ENCODE data around the gene DMXL2.
"Not testable (repeated sequence)": the region's sequence is repeated elsewhere in the genome, so short reads cannot be mapped to it uniquely, and the experiment has no call there.

The DMXL2 gene

DNA sequence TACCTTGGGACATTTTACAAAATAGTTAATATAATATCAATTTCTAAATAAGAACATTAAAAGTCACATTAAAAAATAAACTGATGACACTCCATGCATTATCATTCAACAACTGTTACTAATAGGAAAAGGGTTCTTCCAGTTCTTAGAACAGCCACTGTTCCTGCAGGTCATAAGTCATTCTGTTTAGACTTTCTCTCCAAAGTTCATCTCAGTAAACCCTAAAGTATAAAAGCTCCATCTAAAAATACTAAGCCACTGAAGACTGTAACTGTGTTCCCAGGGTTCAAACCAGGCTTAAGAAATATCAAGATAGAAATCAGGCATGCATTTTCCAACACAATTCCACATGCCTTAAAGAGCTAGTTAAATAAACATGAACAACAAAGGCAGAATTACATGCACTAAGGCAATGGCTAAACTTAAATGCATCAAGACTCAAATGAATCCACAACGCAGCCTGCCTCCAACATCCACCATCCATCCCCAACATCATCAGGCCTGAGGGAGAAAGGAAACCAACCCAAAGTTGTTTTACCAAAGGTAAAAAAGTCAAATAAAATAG is 46.2 kb downstream of the DMXL2 start:
- DNase-seq = no peak

- DNase-seq = no peak
These were observed 46.8 kb downstream of the DMXL2 start for GRCh38 chr15:51575775-51576174.

DNA sequence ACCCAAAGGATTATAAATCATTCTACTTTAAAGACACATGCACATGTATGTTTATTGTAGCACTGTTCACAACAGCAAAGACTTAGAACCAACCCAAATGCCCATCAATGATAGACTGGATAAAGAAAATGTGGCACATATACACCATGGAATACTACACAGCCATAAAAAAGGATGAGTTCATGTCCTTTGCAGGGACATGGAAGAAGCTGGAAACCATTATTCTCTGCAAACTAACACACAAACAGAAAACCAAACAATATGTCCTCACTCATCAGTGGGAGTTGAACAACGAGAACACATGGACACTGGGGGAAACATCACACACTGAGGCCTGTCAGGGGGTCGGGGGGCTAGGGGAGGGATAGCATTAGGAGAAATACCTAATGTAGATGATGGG is 49.2 kb downstream of the DMXL2 start:
- DNase-seq = not testable (repeated sequence)

- not testable (repeated sequence) for DNase-seq
These were observed 53.4 kb downstream of the DMXL2 start for GRCh38 chr15:51568939-51569784.

GRCh38 chr15:51561271-51561670 is 61.3 kb downstream of the DMXL2 start:
- DNase-seq = no peak

GRCh38 chr15:51558876-51559275 is 63.7 kb downstream of the DMXL2 start:
- no peak for DNase-seq

DNA sequence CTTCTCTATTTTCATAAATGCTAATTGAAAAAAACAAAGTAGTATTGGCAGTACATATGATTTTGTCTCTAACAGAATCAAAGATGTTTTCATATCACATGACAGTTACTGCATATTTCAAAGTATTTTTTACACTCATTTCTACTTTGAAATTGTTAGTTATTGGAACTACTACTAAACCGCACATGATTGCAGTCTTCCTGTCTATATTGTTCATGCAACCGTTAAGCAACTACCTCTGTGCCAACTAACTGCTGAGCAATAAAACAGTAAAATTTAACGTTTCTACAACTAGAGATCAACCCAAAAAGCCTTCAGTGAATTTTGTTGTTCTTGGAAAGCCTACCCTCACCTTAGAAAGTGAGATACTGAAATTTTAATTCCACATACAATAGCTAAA is 64.2 kb downstream of the DMXL2 start:
- DNase-seq = no peak

GRCh38 chr15:51550841-51551240 is 71.7 kb downstream of the DMXL2 start:
- DNase-seq = no peak

- no peak for DNase-seq
These were observed 74.9 kb downstream of the DMXL2 start for GRCh38 chr15:51547656-51548055.

DNA sequence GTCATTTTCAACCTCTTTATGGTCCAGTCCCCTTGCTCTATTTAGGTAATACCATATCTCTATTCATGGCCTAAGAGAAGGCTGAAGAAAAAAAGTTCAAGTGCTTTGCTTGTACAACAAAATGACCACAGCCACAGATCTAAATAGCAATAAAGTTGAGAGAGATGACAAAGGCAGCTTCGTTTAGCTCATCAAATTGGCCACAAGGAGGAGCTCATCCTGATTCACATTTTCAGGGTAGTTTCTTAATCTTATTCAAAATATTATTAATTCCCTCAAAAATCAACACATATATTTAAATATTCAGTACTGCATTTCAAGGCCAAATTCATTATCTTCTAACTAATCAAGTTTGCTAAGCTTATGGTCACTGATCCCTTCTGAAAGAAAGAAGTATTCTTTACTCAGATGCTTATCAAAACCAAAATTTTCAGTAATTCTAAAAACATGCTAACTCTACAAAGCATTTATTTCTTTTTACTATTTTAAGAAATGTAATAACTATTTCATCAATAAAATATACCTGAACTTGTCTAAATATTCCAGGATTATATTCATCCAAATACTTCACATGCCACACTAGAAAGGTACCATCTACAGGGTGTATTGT is 85.5 kb downstream of the DMXL2 start:
- DNase-seq = no peak

GRCh38 chr15:51533672-51534398 is 88.7 kb downstream of the DMXL2 start:
- DNase-seq = no peak

- DNase-seq = no peak
These were observed 95.6 kb downstream of the DMXL2 start for GRCh38 chr15:51526955-51527354.

- no peak for DNase-seq
These were observed 98.2 kb downstream of the DMXL2 start for GRCh38 chr15:51524376-51524775.

DNA sequence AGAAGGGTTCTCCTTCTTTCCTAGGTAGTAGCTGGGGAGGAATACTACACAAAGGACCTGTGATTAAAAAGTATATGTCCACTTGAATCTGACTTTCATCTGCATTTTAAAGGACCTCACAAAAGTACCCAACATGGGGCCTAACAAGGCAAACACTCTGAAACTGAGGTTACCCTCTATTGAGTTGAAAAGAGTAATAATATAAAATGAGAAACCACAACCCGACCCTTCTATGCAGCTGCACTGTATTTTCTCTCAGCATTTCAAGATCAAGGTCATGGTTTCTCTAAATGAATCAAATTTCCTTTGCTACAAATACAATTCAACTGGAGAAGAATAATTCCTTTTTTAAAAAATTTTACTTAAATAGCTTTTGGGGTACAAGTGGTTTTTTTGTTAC is 106.3 kb downstream of the DMXL2 start:
- no peak for DNase-seq

- no peak for DNase-seq
These were observed 117.3 kb downstream of the DMXL2 start for GRCh38 chr15:51505251-51505650.

DNA sequence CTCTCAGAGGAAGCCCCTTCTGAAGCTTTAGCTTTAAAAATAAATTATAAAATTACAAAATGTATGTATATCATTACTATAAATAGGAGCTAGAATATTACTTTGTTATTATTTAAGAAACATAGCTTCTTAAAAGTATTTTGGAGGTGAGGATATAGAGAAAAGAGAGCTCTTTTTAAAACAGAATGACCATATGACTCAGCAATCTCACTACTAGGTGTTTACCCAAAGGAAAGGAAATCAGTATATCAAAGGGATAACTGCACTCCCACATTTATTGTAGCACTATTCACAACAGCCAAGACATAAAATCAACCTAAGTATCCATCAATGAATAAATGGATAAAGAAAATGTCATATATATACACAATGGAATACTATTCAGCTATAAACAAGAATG is 119.6 kb downstream of the DMXL2 start:
- DNase-seq = no peak

DNA sequence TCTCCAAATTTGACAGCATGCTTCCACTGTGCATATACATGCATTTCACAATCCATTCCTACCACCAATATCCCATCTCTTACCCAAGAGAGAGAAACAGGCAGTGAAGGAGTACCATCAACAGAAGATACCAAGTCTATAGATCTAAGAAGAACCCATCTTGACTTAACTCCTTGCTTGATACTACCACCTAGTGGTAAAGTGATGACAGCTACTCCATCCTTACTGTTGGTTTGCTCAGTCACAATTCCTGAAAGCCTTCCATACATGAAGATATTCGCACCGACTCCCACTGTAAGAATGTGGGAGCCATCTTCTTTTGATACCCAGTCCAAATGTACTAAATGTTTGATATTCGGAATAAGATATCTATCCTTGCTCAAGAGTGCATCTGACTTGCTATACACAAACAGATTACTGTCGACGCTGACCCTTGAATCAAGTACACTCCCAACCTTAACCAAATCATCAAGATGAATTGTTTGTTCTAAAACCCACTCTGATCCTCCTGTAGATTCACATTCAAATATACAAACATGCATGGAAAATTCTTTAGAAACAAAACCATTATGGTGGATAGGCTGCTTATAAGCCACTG is 123.1 kb downstream of the DMXL2 start:
- peak; percentile 17 for DNase-seq

- DNase-seq = no peak
These were observed 124.8 kb downstream of the DMXL2 start for GRCh38 chr15:51497806-51498205.

DNA sequence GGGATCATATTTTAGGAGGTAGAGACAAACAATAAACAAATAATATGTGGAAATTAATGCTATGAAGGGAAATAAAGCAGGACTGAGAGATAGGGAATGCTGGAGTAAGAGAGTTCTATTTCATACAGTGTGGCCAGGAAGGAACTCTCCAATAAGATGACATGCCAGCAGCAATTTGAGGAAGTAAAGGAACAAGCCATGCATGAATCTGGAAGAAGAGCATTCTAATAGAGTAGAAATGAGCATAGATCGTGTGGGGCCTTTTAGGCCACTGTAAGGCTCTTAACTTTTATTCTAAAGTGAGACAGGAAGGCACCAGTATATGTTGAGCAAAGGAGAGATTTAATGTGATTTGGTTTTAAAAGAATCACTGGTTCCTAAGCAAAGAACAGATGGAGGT is 126.3 kb downstream of the DMXL2 start:
- no peak for DNase-seq

- no peak for DNase-seq
These were observed 127.9 kb downstream of the DMXL2 start for GRCh38 chr15:51494411-51495314.

GRCh38 chr15:51493892-51494291 is 128.7 kb downstream of the DMXL2 start:
- no peak for DNase-seq

DNA sequence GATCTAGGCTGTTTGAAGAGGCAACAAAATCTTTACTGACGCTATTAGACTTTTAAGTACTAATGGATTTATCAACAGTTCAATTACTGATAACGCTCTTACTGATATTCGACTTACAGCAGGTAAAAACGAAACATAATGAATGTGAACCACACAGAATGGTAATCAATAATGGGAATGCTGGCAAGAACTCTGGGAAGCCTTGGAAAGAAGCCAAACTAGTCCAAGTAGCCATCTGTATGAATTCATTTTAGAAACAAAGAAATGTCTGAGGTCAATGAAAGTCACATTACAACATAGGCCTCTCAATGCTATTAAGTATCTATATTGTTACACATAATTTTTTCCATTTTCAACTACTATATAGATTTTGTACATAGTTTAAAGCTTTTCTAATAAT is 130.0 kb downstream of the DMXL2 start:
- DNase-seq = no peak

Measured in 8988T (cell line).